UCSD-AML1 (cell line): ENCODE results near the gene CCDC71L.
A peak's percentile ranks its signal among the peaks of the same experiment; 100 is the strongest.
"Not testable (repeated sequence)": the region's sequence is repeated elsewhere in the genome, so short reads cannot be mapped to it uniquely, and the experiment has no call there.

ENCODE experiments used
- DNase-seq: peaks from one replicate; lab custom pipeline; 2025; ENCODE audit not compliant: unreplicated experiment; lab: John Stamatoyannopoulos, UW

CCDC71L gene

GRCh38 chr7:106660862-106661720 is at the start of gene CCDC71L:
Gene CCDC71L (minus strand): TSS chr7:106661158. CDS start chr7:106660896, 262 bp downstream.
- DNase-seq: peak; percentile 82

GRCh38 chr7:106709604-106710003 is 48.6 kb upstream of the CCDC71L start:
- DNase-seq: not testable (repeated sequence)

- DNase-seq: no peak
These were observed 43.3 kb upstream of the CCDC71L start for GRCh38 chr7:106704000-106704840.

- no peak for DNase-seq
These were observed 32.9 kb upstream of the CCDC71L start for GRCh38 chr7:106693677-106694353.

GRCh38 chr7:106692450-106693051 is 31.6 kb upstream of the CCDC71L start:
- DNase-seq: no peak

- not testable (repeated sequence) for DNase-seq
These were observed 27.2 kb upstream of the CCDC71L start for GRCh38 chr7:106688161-106688560.

- DNase-seq: no peak
These were observed 23.0 kb upstream of the CCDC71L start for GRCh38 chr7:106683941-106684340.

GRCh38 chr7:106681815-106682495 is 21.0 kb upstream of the CCDC71L start:
- DNase-seq: no peak

GRCh38 chr7:106679153-106679931 is 18.4 kb upstream of the CCDC71L start:
- DNase-seq: no peak

GRCh38 chr7:106678795-106679152 is 17.8 kb upstream of the CCDC71L start:
- no peak for DNase-seq

GRCh38 chr7:106676506-106676905 is 15.5 kb upstream of the CCDC71L start:
- DNase-seq: not testable (repeated sequence)

GRCh38 chr7:106673688-106674087 is 12.7 kb upstream of the CCDC71L start:
- not testable (repeated sequence) for DNase-seq

- DNase-seq: not testable (repeated sequence)
These were observed 11.0 kb upstream of the CCDC71L start for GRCh38 chr7:106671930-106672329.

GRCh38 chr7:106671160-106671559 is 10.2 kb upstream of the CCDC71L start:
- DNase-seq: no peak

- DNase-seq: no peak
These were observed 8.0 kb upstream of the CCDC71L start for GRCh38 chr7:106668861-106669524.

- no peak for DNase-seq
These were observed 5.4 kb upstream of the CCDC71L start for GRCh38 chr7:106666353-106666752.

GRCh38 chr7:106664343-106664742 is 3.4 kb upstream of the CCDC71L start:
- no peak for DNase-seq

- DNase-seq: peak; percentile 82
These were observed 746 bp downstream of the CCDC71L start for GRCh38 chr7:106659963-106660861.
